DMS153 (cell line): Measurements from ENCODE around the gene UBE2E1.
"Not testable (repeated sequence)": the region's sequence is repeated elsewhere in the genome, so short reads cannot be mapped to it uniquely, and the experiment has no call there.

Source experiments
- DNase-seq: peaks from one replicate; lab custom pipeline; 2025; lab: John Stamatoyannopoulos, UW

The UBE2E1 gene

GRCh38 chr3:23856286-23856685 is 50.5 kb downstream of the UBE2E1 start:
- DNase-seq: no peak

- DNase-seq: no peak
These were observed 53.4 kb downstream of the UBE2E1 start for GRCh38 chr3:23859012-23859743.

GRCh38 chr3:23859839-23860382 is 54.2 kb downstream of the UBE2E1 start:
- no peak for DNase-seq

GRCh38 chr3:23861689-23862088 is 55.9 kb downstream of the UBE2E1 start:
- no peak for DNase-seq

- DNase-seq: no peak
These were observed 57.3 kb downstream of the UBE2E1 start for GRCh38 chr3:23863060-23863459.

GRCh38 chr3:23864931-23865330 is 59.2 kb downstream of the UBE2E1 start:
- DNase-seq: no peak

- DNase-seq: no peak
These were observed 60.0 kb downstream of the UBE2E1 start for GRCh38 chr3:23865595-23866396.

- DNase-seq: no peak
These were observed 61.6 kb downstream of the UBE2E1 start for GRCh38 chr3:23867400-23867799.

GRCh38 chr3:23867838-23868237 is 62.1 kb downstream of the UBE2E1 start:
- no peak for DNase-seq

- DNase-seq: no peak
These were observed 64.4 kb downstream of the UBE2E1 start for GRCh38 chr3:23869977-23870662.

- not testable (repeated sequence) for DNase-seq
These were observed 64.9 kb downstream of the UBE2E1 start for GRCh38 chr3:23870663-23871043.

- not testable (repeated sequence) for DNase-seq
These were observed 65.6 kb downstream of the UBE2E1 start for GRCh38 chr3:23871361-23871760.

GRCh38 chr3:23872330-23872729 is 66.6 kb downstream of the UBE2E1 start:
- no peak for DNase-seq

GRCh38 chr3:23873941-23874340 is 68.2 kb downstream of the UBE2E1 start:
- no peak for DNase-seq

- no peak for DNase-seq
These were observed 68.8 kb downstream of the UBE2E1 start for GRCh38 chr3:23874359-23875112.

GRCh38 chr3:23875113-23875725 is 69.5 kb downstream of the UBE2E1 start:
- DNase-seq: no peak

- no peak for DNase-seq
These were observed 71.2 kb downstream of the UBE2E1 start for GRCh38 chr3:23876923-23877322.

- DNase-seq: no peak
These were observed 71.7 kb downstream of the UBE2E1 start for GRCh38 chr3:23877329-23877980.

GRCh38 chr3:23879485-23879884 is 73.7 kb downstream of the UBE2E1 start:
- no peak for DNase-seq

- DNase-seq: no peak
These were observed 75.1 kb downstream of the UBE2E1 start for GRCh38 chr3:23880703-23881339.
